ENCODE measurements around the gene SERF1B. TPM values are rescaled to one million over a fixed set of nuclear protein-coding genes. Genes with fewer than 3 reads are reported as not detected.
"Not testable (repeated sequence)": the region's sequence is repeated elsewhere in the genome, so short reads cannot be mapped to it uniquely, and the experiment has no call there.

The SERF1B gene
- total and polyA plus RNA-seq, 12 donors, result 16.5 to 43.2 (median 27.0) TPM

DNA sequence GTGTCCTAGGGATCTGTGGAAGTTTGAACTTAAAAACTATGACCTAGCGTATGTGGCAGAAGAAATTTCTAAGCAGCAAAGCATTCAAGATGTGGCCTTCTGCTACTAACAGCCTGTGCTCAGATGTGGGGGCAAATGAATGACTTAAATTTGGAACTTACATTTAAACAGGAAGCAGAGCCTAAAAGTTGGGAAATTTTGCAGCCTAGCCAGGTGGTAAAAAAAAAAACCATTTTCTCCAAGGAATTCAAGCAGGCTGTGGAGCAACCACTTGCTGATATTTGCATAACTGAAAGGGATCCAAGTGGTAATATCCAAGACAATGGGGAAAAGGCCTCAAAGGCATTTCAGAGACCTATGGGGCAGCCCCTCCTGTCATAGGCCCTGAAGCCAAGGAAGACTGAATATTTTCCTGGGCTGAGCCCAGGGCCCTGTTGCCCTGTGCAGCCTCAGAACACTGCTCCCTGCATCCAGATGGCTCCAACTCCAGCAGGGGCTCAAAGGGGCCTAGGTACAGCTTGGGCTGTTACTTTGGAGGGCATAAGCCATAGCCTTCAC is 63.9 kb downstream of the SERF1B start:
- ATAC-seq, result peak in 3 of 8 donors; percentile 33 to 61 (median 35)
- H3K4me1 ChIP-seq; intact Hi-C loops (cut with DNase I); H3K36me3 ChIP-seq; H3K27ac ChIP-seq; H3K27me3 ChIP-seq; H3K9me3 ChIP-seq; DNase-seq; H3K4me3 ChIP-seq: not testable (repeated sequence)
- no CpG with 5 or more reads among the region's 1 CpG for WGBS, 2 donors

DNA sequence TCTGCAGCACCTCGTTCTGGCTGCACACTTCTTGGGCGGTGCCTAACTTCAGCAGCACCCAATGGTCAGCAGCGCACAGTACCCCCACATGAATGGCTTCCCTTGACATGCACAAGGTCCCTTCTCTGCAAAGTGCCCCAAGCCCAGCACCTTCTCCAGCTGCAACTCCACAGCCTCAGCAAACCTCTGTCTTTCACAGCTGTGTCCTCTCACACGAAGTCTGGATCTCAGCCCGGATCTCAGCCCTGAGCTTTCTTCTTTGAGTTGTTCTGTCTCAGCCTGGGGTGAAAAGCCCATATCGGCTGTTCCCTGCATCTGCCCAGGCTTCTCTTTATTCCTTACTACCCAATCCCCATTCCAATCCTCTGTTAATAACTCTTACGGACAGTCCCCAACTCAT is 66.7 kb downstream of the SERF1B start:
- H3K27ac ChIP-seq; H3K4me3 ChIP-seq; H3K36me3 ChIP-seq; ATAC-seq; H3K9me3 ChIP-seq; H3K27me3 ChIP-seq; DNase-seq; intact Hi-C loops (cut with DNase I); H3K4me1 ChIP-seq: not testable (repeated sequence)
- no CpG with 5 or more reads among the region's 7 CpGs for WGBS, 2 donors

Other genes starting within 250 kb of the SERF1B start
- 10 to 100 TPM; 17.9 to 51.2 (median 31.5) TPM for gene SMN2, start 24.4 kb downstream of the SERF1B start, total RNA-seq
- 10 to 100 TPM; 11.0 to 16.6 TPM for gene SMN2, start 24.4 kb downstream of the SERF1B start, polyA plus RNA-seq